Stimulated activated naive CD8-positive, alpha-beta T cell treated with anti-CD3 and anti-CD28 coated beads, Interleukin-15, amount 100 ng/mL, for 72 hours (primary cell): ENCODE data around the gene GGA1.
"Not testable (repeated sequence)": the region's sequence is repeated elsewhere in the genome, so short reads cannot be mapped to it uniquely, and the experiment has no call there.

Experiments used
- ATAC-seq: fragments of 150-1000 bp; cut with Tn5 transposase; 2 replicates; pipeline ENCODE4 v1.10.0; 2021; ENCODE audit warnings: mild to moderate bottlenecking, moderate library complexity
- DNase-seq, 2 donors: peaks; one replicate each; pipeline ENCODE4 v3.0.0; 2021 to 2022
- H3K27ac Mint-ChIP-seq, 2 donors: one replicate each; pipeline ENCODE4 v1.8.0; 2022; ENCODE audit warnings: mild to moderate bottlenecking in 2 of 2, mixed read lengths in 2 of 2, moderate library complexity in 2 of 2
- H3K27me3 Mint-ChIP-seq: one replicate; pipeline ENCODE4 v1.8.0; 2022; ENCODE audit warnings: mixed read lengths
- H3K4me1 Mint-ChIP-seq: one replicate; pipeline ENCODE4 v1.8.0; 2022; ENCODE audit warnings: mild to moderate bottlenecking, mixed read lengths
- H3K4me3 Mint-ChIP-seq, 2 donors: one replicate each; pipeline ENCODE4 v1.8.0; 2022; ENCODE audit warnings: mild to moderate bottlenecking in 2 of 2, mixed read lengths in 2 of 2, moderate library complexity in 1 of 2
- H3K9me3 Mint-ChIP-seq, 2 donors: one replicate each; pipeline ENCODE4 v1.8.0; 2022; ENCODE audit warnings: mixed read lengths in 2 of 2

GGA1 gene

GRCh38 chr22:37639771-37640590 lies 31.3 kb downstream of the GGA1 start:
- ATAC-seq (peak; percentile 9), DNase-seq (peak in 1 of 2 donors; percentile 35)

GRCh38 chr22:37640591-37641560 lies 32.2 kb downstream of the GGA1 start:
- no peaks in the 10 kb centered on the region for H3K9me3 Mint-ChIP-seq
- H3K4me1 Mint-ChIP-seq = peaks cover 81% of the 10 kb centered on the region
- H3K27me3 Mint-ChIP-seq = no peaks in the 10 kb centered on the region
- H3K4me3 Mint-ChIP-seq = peak overlapping the region; percentile 98
- ATAC-seq (no peak), DNase-seq (no peak)
- peak overlapping the region; percentile 98 to 99 for H3K27ac Mint-ChIP-seq

More at GRCh38 chr22:37639771-37640590, 31.3 kb downstream of the GGA1 start:
- Mint-ChIP-seq H3K4me3 (peak overlapping the region; percentile 98), H3K27ac (peak overlapping the region; percentile 98 to 99), H3K4me1 (peaks cover 89% of the 10 kb centered on the region), H3K9me3 (no peaks in the 10 kb centered on the region), H3K27me3 (no peaks in the 10 kb centered on the region)

- ATAC-seq (no peak), DNase-seq (no peak)
- H3K4me3 Mint-ChIP-seq = peak overlapping the region; percentile 98
- no peaks in the 10 kb centered on the region for H3K27me3 Mint-ChIP-seq
- H3K4me1 Mint-ChIP-seq = peaks cover 77% of the 10 kb centered on the region
- no peaks in the 10 kb centered on the region for H3K9me3 Mint-ChIP-seq
- peak overlapping the region in 1 of 2 donors; percentile 2 for H3K27ac Mint-ChIP-seq
Measured at GRCh38 chr22:37641561-37641949, 32.9 kb downstream of the GGA1 start.

GRCh38 chr22:37643225-37643847 lies 34.7 kb downstream of the GGA1 start:
- Mint-ChIP-seq H3K4me1 (peaks cover 66% of the 10 kb centered on the region), H3K27me3 (no peaks in the 10 kb centered on the region), H3K4me3 (peak overlapping the region; percentile 36 to 56), H3K9me3 (no peaks in the 10 kb centered on the region), H3K27ac (peak overlapping the region in 1 of 2 donors; percentile 59)
- DNase-seq (peak; percentile 84 to 85), ATAC-seq (peak; percentile 73)

GRCh38 chr22:37647317-37647716 lies 38.7 kb downstream of the GGA1 start:
- Mint-ChIP-seq H3K4me1 (peaks cover 36% of the 10 kb centered on the region), H3K27ac (peak overlapping the region in 1 of 2 donors; percentile 6), H3K27me3 (no peaks in the 10 kb centered on the region), H3K9me3 (no peaks in the 10 kb centered on the region), H3K4me3 (no peak overlapping the region)
- no peak for DNase-seq
- no peak for ATAC-seq

- Mint-ChIP-seq H3K4me1 (peaks cover 30% of the 10 kb centered on the region), H3K27me3 (no peaks in the 10 kb centered on the region), H3K4me3 (no peak overlapping the region), H3K9me3 (no peaks in the 10 kb centered on the region), H3K27ac (peak overlapping the region in 1 of 2 donors; percentile 6)
- ATAC-seq (no peak), DNase-seq (no peak)
Measured at GRCh38 chr22:37647928-37648327, 39.3 kb downstream of the GGA1 start.

GRCh38 chr22:37650463-37651136 lies 42.0 kb downstream of the GGA1 start:
- Mint-ChIP-seq H3K4me1 (peaks cover 9% of the 10 kb centered on the region), H3K4me3 (no peak overlapping the region), H3K27me3 (no peaks in the 10 kb centered on the region), H3K27ac (no peak overlapping the region), H3K9me3 (no peaks in the 10 kb centered on the region)
- DNase-seq = no peak
- no peak for ATAC-seq

- H3K9me3 Mint-ChIP-seq = no peaks in the 10 kb centered on the region
- H3K4me3 Mint-ChIP-seq = no peak overlapping the region
- H3K27ac Mint-ChIP-seq = peak overlapping the region in 1 of 2 donors; percentile 20
- peaks cover 23% of the 10 kb centered on the region for H3K4me1 Mint-ChIP-seq
- DNase-seq (no peak), ATAC-seq (no peak)
- H3K27me3 Mint-ChIP-seq = no peaks in the 10 kb centered on the region
Measured at GRCh38 chr22:37654563-37655251, 46.1 kb downstream of the GGA1 start.

- DNase-seq (no peak), ATAC-seq (no peak)
- Mint-ChIP-seq H3K27me3 (no peaks in the 10 kb centered on the region), H3K27ac (no peak overlapping the region), H3K9me3 (no peaks in the 10 kb centered on the region), H3K4me1 (peaks cover 28% of the 10 kb centered on the region), H3K4me3 (no peak overlapping the region)
Measured at GRCh38 chr22:37655252-37655563, 46.6 kb downstream of the GGA1 start.

GRCh38 chr22:37656583-37656982 lies 47.9 kb downstream of the GGA1 start:
- H3K4me3 Mint-ChIP-seq, H3K27me3 Mint-ChIP-seq, ATAC-seq: not testable (repeated sequence)

GRCh38 chr22:37657590-37658132 lies 49.0 kb downstream of the GGA1 start:
- ATAC-seq (no peak), DNase-seq (no peak)
- H3K4me1 Mint-ChIP-seq = peaks cover 51% of the 10 kb centered on the region
- no peaks in the 10 kb centered on the region for H3K9me3 Mint-ChIP-seq
- H3K27ac Mint-ChIP-seq = peak overlapping the region; percentile 1 to 74
- H3K4me3 Mint-ChIP-seq = peak overlapping the region; percentile 86 to 90
- H3K27me3 Mint-ChIP-seq = no peaks in the 10 kb centered on the region

More at GRCh38 chr22:37656583-37656982, 47.9 kb downstream of the GGA1 start:
- peaks cover 42% of the 10 kb centered on the region for H3K4me1 Mint-ChIP-seq
- DNase-seq, H3K9me3 Mint-ChIP-seq, H3K27ac Mint-ChIP-seq: not testable (repeated sequence)

- Mint-ChIP-seq H3K27ac (peak within 1 kb of the TSS; percentile 74 to 90), H3K9me3 (no peaks in the 10 kb centered on the region), H3K27me3 (no peaks in the 10 kb centered on the region)
Measured at GRCh38 chr22:37658133-37659065, 49.8 kb downstream of the GGA1 start, which contains the start of gene PDXP. TSS of gene PDXP (plus strand) at chr22:37658723. CDS start at chr22:37658783, 60 bp downstream.

More at GRCh38 chr22:37658133-37659065, 49.8 kb downstream of the GGA1 start, which contains the start of gene PDXP:
- peaks cover 51% of the 10 kb centered on the region for H3K4me1 Mint-ChIP-seq
- DNase-seq (peak; percentile 98 to 99), ATAC-seq (peak; percentile 97)
- H3K4me3 Mint-ChIP-seq = peak within 1 kb of the TSS; percentile 90 to 91
